Adrenal gland (tissue), 12 donors: ENCODE data around the gene SMAD3. TPM values are rescaled to one million over a fixed set of nuclear protein-coding genes. Genes with fewer than 3 reads are reported as not detected.

Experiments
- DNase-seq, 7 donors: peaks; one replicate each; pipeline ENCODE4 v3.0.0-alpha.2; 2019 to 2020
- H3K27ac ChIP-seq, 5 donors: fragments of 200-600 bp; sonication (generic) in 4 of 5; 1 replicate in 3 of 5; 2 replicates in 2 of 5; pipeline versions ENCODE4 v1.5.1 to v1.8.0; 2016 to 2020; ENCODE audit warnings: mild to moderate bottlenecking in 1 of 5
- H3K27me3 ChIP-seq: fragments of 200-600 bp; 2 replicates; pipeline ENCODE4 v1.8.0; 2021
- H3K36me3 ChIP-seq, 2 donors: fragments of 200-600 bp; replicated peaks in 1 of 2; 1 replicate in 1 of 2; 2 replicates in 1 of 2; pipeline versions ENCODE4 v1.5.1 to v1.8.0; 2018 to 2022
- H3K4me1 ChIP-seq, 2 donors: fragments of 200-600 bp; replicated peaks in 1 of 2; 1 replicate in 1 of 2; 2 replicates in 1 of 2; pipeline versions ENCODE4 v1.5.1 to v1.8.0; 2018 to 2021
- H3K4me3 ChIP-seq, 4 donors: fragments of 200-600 bp; sonication (generic) in 3 of 4; one replicate each; pipeline ENCODE4 v1.5.1; 2016 to 2018
- H3K9me3 ChIP-seq, 3 donors: fragments of 200-600 bp; sonication (generic) in 1 of 3; replicated peaks in 1 of 3; 1 replicate in 2 of 3; 2 replicates in 1 of 3; pipeline versions ENCODE4 v1.5.1 to v1.8.0; 2016 to 2021
- POLR2A ChIP-seq, 2 donors: fragments of 450-650 bp; IDR thresholded peaks; one replicate each; pipeline ENCODE4 v1.6.1; 2017; ENCODE audit warnings: antibody characterized with exemption in 2 of 2, mild to moderate bottlenecking in 2 of 2, moderate library complexity in 1 of 2
- WGBS, 4 donors: extraction: QIAGEN DNeasy Blood & Tissue Kit in 2 of 4; methylation state at CpG; one replicate each; pipeline versions ENCODE4 v1.1.5 to v1.1.7; 2013 to 2017; 5-methylcytosine and 5-hydroxymethylcytosine counted together
- intact Hi-C, 2 donors: fragments of 100-400 bp; cut with DNase I; formaldehyde crosslinking; loops; one replicate each; pipeline versions ENCODE4 v1.14.1 to v1.15.0; 2022 to 2023
- polyA plus RNA-seq, 3 donors: library from polyadenylated mRNA; stranded (reverse); fragments of 200-250 nt in 2 of 3; fragments of 350-450 nt in 1 of 3; fragmentation: Illumina TruSeq in 1 of 3; extraction: RNeasy Lipid Tissue Mini Kit (QIAGEN cat#74804) in 1 of 3; gene quantifications; one replicate each; pipeline ENCODE4 v1.2.3, GENCODE V29; 2013 to 2014
- total RNA-seq, 9 donors: library from RNA; depleted of rRNA in 4 of 9; stranded (reverse); fragments of >200 nt in 4 of 9; fragments of 120-200 nt in 1 of 9; fragmentation: NEBNext Ultra II Directional in 1 of 9; extraction: Animal tissue kit (Norgen Biotek cat#: 25700) in 1 of 9; gene quantifications; one replicate each; pipeline versions ENCODE4 v1.1.0 to v1.2.4, GENCODE V29; 2013 to 2023
- TF ChIP-seq, protein P1 (sequence below), 6 experiments: fragments of 450-650 bp in 4 of 6; fragments of 200-600 bp in 2 of 6; sonication (generic) in 1 of 6; IDR thresholded peaks; 1 replicate in 5 of 6; 2 replicates in 1 of 6; pipeline versions ENCODE4 v1.5.1 to v1.8.0; 2016 to 2021; ENCODE audit warnings: antibody characterized with exemption in 6 of 6, mild to moderate bottlenecking in 2 of 6, moderate library complexity in 1 of 6
- donor health status: healthy with polysubstance abuse.
- donor health status: Bipolar disorder and iron deficiency.
- donor health status: DM: yes; HTN: yes; CAD: no.
- donor health status: DM: no; HTN: no; CAD: no.
- donor health status: DM: no; HTN: no; CAD: no.
- donor health status: DM: yes; HTN: yes; CAD: no.

The SMAD3 gene
- total and polyA plus RNA-seq, 12 donors: 6.4 to 92.0 (median 8.0) TPM

DNA sequence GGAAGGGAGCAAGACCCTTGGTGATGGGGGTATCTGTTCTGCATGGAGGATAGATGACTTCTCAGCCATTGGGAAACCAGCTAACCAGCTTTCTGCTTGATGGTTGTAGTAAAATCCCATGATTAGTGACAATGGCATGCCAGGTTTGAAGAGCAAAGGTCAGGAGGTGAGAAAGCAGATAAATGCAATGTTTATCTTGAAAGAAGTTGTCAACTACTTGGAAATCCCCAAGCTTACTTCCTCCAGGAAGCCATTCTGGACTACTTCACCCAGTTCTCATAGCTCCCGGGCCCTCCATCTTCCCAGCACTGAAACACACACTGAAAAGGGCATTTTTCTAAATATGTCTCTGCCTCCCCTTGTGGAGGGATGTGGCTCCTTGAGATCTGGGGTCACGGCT lies 51.3 kb downstream of the SMAD3 start:
- Histone ChIP-seq H3K9me3 (no peaks in the 10 kb centered on the region), H3K36me3 (no peaks in the 10 kb centered on the region), H3K4me1 (peaks cover 21 to 35% of the 10 kb centered on the region in 2 donors), H3K27me3 (no peaks in the 10 kb centered on the region), H3K27ac (no peak overlapping the region), H3K4me3 (no peak overlapping the region)
- 81 to 88% (median 85%) methylated on average over 2 of the region's 2 CpGs for WGBS, 4 donors
- TF ChIP-seq POLR2A (IDR thresholded peaks at IDR 0.05): no peak
- TF ChIP-seq, protein P1, sequence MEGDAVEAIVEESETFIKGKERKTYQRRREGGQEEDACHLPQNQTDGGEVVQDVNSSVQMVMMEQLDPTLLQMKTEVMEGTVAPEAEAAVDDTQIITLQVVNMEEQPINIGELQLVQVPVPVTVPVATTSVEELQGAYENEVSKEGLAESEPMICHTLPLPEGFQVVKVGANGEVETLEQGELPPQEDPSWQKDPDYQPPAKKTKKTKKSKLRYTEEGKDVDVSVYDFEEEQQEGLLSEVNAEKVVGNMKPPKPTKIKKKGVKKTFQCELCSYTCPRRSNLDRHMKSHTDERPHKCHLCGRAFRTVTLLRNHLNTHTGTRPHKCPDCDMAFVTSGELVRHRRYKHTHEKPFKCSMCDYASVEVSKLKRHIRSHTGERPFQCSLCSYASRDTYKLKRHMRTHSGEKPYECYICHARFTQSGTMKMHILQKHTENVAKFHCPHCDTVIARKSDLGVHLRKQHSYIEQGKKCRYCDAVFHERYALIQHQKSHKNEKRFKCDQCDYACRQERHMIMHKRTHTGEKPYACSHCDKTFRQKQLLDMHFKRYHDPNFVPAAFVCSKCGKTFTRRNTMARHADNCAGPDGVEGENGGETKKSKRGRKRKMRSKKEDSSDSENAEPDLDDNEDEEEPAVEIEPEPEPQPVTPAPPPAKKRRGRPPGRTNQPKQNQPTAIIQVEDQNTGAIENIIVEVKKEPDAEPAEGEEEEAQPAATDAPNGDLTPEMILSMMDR (IDR thresholded peaks at IDR 0.05): no peak
- DNase-seq: no peak
- intact Hi-C loops: no loop called here

DNA sequence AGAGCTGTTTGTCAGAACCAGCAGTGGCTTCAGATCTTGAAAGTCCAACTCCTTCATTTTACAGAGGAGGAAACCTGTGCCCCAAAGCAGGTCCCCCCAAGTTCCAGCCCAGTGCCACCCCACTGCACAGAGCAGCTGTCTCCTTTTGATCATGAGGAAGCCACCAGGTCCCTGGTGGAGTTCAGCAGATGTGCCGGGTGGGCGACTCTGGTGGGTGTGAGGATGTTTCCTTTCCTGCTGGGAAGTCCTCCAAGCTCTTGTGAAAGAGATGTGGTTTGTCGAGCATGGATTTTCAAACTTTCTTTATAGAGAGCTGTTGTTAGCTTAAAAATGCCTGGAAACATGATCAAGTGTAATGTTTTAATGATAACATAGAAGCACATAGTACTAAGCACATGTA lies 52.0 kb downstream of the SMAD3 start:
- 41 to 52% (median 48%) methylated on average over 3 of the region's 3 CpGs for WGBS, 4 donors
- intact Hi-C loops: no loop called here
- H3K4me3 ChIP-seq: no peak overlapping the region
- H3K27ac ChIP-seq: no peak overlapping the region
- H3K4me1 ChIP-seq: peaks cover 21 to 38% of the 10 kb centered on the region in 2 donors
- no peaks in the 10 kb centered on the region for H3K9me3 ChIP-seq
- TF ChIP-seq, protein P1 (IDR thresholded peaks at IDR 0.05): no peak
- no peak for TF ChIP-seq POLR2A (IDR thresholded peaks at IDR 0.05)
- no peaks in the 10 kb centered on the region for H3K36me3 ChIP-seq
- DNase-seq: no peak
- no peaks in the 10 kb centered on the region for H3K27me3 ChIP-seq

DNA sequence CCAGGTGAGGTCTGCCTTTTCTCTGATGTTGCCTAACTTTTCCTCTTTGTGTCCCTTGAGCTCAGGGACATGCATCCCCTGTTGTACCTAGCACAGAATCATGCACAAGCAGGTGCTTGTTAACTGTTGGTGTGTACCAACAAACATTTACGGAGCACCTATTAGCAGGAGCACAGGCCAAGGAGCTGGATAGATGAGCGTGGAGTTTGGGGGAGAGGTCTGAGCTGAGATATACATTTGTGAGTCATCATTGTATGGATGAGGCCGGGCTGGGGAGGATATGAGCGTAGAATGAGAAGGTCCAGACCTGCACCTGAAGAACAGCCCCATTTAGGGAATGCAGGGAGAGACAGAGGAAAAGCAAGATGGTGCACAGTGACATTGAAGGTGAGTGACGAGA lies 53.4 kb downstream of the SMAD3 start:
- TF ChIP-seq, protein P1 (IDR thresholded peaks at IDR 0.05): no peak
- no peak for TF ChIP-seq POLR2A (IDR thresholded peaks at IDR 0.05)
- no peak overlapping the region for H3K27ac ChIP-seq
- no peak for DNase-seq
- intact Hi-C loops: no loop called here
- no peaks in the 10 kb centered on the region for H3K36me3 ChIP-seq
- 97 to 99% (median 98%) methylated on average over 5 of the region's 5 CpGs for WGBS, 4 donors
- H3K27me3 ChIP-seq: no peaks in the 10 kb centered on the region
- no peak overlapping the region for H3K4me3 ChIP-seq
- H3K4me1 ChIP-seq: peaks cover 21 to 34% of the 10 kb centered on the region in 2 donors
- H3K9me3 ChIP-seq: no peaks in the 10 kb centered on the region

DNA sequence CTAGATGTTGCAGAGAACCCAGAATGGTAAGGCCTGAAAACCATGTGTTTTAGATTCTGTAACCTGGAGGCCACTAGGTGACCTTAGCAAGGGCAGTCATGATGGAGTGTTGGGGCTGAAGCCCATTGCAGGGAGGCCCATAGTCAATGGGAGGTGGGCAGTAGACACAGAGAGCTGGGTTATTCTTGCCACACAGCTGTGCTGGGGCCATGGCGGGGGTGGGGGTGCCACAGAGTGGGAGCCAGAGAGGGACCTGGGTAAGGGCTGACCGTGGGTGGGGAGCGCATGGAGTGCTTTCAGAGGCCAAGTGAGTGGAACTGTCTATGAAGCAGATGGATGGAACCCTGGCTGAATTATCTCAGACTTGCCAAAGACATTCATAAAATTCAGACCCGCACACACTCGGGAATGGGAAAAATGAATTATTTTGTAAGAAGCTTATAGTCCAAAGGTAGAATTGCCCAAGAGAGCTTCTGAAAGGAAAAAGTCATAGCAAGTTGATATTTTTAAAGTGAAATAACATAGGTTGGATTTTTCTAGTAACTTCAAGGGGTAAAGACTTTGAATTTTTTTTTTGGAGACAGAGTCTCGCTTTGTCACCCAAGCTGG lies 53.9 kb downstream of the SMAD3 start:
- intact Hi-C loops: no loop called here
- no peak for DNase-seq
- Histone ChIP-seq H3K36me3 (no peaks in the 10 kb centered on the region), H3K27me3 (no peaks in the 10 kb centered on the region), H3K4me1 (peaks cover 21 to 34% of the 10 kb centered on the region in 2 donors), H3K9me3 (no peaks in the 10 kb centered on the region), H3K4me3 (no peak overlapping the region), H3K27ac (no peak overlapping the region)
- 93 to 99% (median 96%) methylated on average over 6 of the region's 6 CpGs for WGBS, 4 donors
- TF ChIP-seq, protein P1 (IDR thresholded peaks at IDR 0.05): no peak
- TF ChIP-seq POLR2A (IDR thresholded peaks at IDR 0.05): no peak
